K562 (cell line): Measurements from ENCODE around the gene WDR64. TPM values are rescaled to one million over a fixed set of nuclear protein-coding genes. Genes with fewer than 3 reads are reported as not detected.

Experiments
- CEBPG ChIP-seq, 3 experiments: fragments of 200-800 bp in 1 of 3; sonication (Bioruptor generic) in 1 of 3; sonication (generic) in 1 of 3; formaldehyde crosslinking in 1 of 3; IDR thresholded peaks in 2 of 3; conservative IDR thresholded peaks in 1 of 3; 2 replicates each; pipeline versions ENCODE4 v1.6.1 to v1.8.0; 2016 to 2022; ENCODE audit warnings: missing compliant biosample characterization in 2 of 3, missing genetic modification characterization in 2 of 3, mild to moderate bottlenecking in 1 of 3, missing genetic modification reagents in 1 of 3
- CREBBP ChIP-seq: IDR thresholded peaks from one replicate; pipeline ENCODE4 v1.6.1; 2012; ENCODE audit warnings: low read depth, mild to moderate bottlenecking, control low read depth, inconsistent platforms, low read length
- HNRNPH1 ChIP-seq: fragments of 200-400 bp; formaldehyde crosslinking; optimal IDR thresholded peaks from 2 replicates; pipeline ENCODE3; 2017; ENCODE audit warnings: low read depth, mild to moderate bottlenecking, low read length, moderate library complexity
- MYC ChIP-seq, 2 experiments: fragments of 250-450 bp in 1 of 2; sonication (Bioruptor Pico) in 1 of 2; IDR thresholded peaks; 2 replicates each; pipeline versions ENCODE4 v1.5.1 to v1.6.1; 2012 to 2021; ENCODE audit warnings: low read depth in 2 of 2, borderline replicate concordance in 1 of 2, improper control_type of control experiment in 1 of 2, low read length in 1 of 2, mild to moderate bottlenecking in 1 of 2, moderate library complexity in 1 of 2
- SMAD4 ChIP-seq: fragments of 250-450 bp; sonication (Bioruptor Pico); conservative IDR thresholded peaks from 2 replicates; pipeline ENCODE4 v1.8.0; 2021; ENCODE audit warnings: inconsistent platforms, mild to moderate bottlenecking, moderate library complexity
- polyA plus RNA-seq, 8 experiments: library from polyadenylated mRNA; depleted of rRNA in 4 of 8; stranded (reverse) in 5 of 8; unstranded in 3 of 8; fragments of >200 nt; fragmentation: Nextera tagmentation in 2 of 8; fragmentation: Illumina TruSeq in 1 of 8; extraction: Ambion mirVana in 2 of 8; extraction: Trizol in 1 of 8; gene quantifications; 2 replicates each; pipeline versions ENCODE4 v1.2.1 to v1.2.3, GENCODE V29; 2011 to 2014; ENCODE audit warnings: inconsistent platforms in 1 of 8, missing spikeins in 1 of 8
- total RNA-seq, 7 experiments: library from RNA; depleted of rRNA in 6 of 7; stranded (reverse); fragments of >200 nt in 6 of 7; fragmentation: Illumina TruSeq in 2 of 7; extraction: Trizol in 2 of 7; gene quantifications; 2 replicates each; pipeline versions ENCODE4 v1.2.1 to v1.2.3, GENCODE V29; 2011 to 2021; ENCODE audit warnings: low replicate concordance in 1 of 7
- TF ChIP-seq, protein P1 (sequence below), 2 experiments: fragments of 450-650 bp; IDR thresholded peaks; 2 replicates each; pipeline ENCODE4 v1.6.1; 2016; ENCODE audit warnings: mild to moderate bottlenecking in 2 of 2, borderline replicate concordance in 1 of 2, low read depth in 1 of 2, moderate library complexity in 1 of 2
- TF ChIP-seq, protein P2 (sequence below): fragments of 250-450 bp; sonication (Bioruptor Pico); IDR thresholded peaks from 2 replicates; pipeline ENCODE4 v1.4.0; 2020; ENCODE audit warnings: mild to moderate bottlenecking, moderate library complexity
- TF ChIP-seq, protein P3 (sequence below): fragments of 200-800 bp; sonication (Bioruptor generic); IDR thresholded peaks from 2 replicates; pipeline ENCODE4 v1.6.1; 2016; ENCODE audit warnings: missing genetic modification characterization, missing compliant biosample characterization

Gene WDR64
- total and polyA plus RNA-seq, 9 of the 15 experiments (the other 6 are each of a cell fraction or from before 2014, with no cell fraction given), result 0.06 to 0.29 (median 0.19) TPM; not detected in 5

DNA sequence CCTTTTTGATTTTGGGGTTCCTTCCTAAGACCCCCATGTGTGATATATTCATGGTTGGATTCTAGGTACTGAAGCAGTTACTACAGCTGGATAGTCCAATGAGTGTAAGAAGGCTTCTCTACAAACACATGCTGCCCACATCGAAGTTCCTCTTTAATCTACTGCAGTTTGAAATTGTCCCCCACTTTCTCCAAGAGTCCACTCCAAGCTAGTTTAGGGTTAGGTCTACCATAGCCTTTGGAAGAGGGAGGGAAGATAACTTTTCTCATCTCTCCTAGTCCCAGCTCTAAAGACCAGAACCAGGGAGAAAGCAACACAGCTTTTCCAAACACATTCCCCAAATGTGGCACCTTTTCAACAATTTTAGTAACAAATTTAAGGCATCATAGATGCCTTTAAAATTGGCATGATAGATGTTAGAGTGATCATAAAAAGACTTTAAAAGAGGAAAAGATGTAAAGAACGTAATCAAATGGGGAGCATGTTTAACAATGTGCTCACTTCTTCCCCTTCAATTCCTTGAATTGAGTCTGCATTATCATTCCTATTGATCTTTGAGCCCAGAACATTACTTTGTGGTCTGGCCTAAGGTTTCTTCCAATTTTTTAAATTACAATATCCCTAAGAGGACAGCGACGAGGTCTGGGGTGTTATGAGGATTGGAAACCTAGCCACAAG, 194.9 kb downstream of the WDR64 start (continued):
- TF ChIP-seq, protein P1, sequence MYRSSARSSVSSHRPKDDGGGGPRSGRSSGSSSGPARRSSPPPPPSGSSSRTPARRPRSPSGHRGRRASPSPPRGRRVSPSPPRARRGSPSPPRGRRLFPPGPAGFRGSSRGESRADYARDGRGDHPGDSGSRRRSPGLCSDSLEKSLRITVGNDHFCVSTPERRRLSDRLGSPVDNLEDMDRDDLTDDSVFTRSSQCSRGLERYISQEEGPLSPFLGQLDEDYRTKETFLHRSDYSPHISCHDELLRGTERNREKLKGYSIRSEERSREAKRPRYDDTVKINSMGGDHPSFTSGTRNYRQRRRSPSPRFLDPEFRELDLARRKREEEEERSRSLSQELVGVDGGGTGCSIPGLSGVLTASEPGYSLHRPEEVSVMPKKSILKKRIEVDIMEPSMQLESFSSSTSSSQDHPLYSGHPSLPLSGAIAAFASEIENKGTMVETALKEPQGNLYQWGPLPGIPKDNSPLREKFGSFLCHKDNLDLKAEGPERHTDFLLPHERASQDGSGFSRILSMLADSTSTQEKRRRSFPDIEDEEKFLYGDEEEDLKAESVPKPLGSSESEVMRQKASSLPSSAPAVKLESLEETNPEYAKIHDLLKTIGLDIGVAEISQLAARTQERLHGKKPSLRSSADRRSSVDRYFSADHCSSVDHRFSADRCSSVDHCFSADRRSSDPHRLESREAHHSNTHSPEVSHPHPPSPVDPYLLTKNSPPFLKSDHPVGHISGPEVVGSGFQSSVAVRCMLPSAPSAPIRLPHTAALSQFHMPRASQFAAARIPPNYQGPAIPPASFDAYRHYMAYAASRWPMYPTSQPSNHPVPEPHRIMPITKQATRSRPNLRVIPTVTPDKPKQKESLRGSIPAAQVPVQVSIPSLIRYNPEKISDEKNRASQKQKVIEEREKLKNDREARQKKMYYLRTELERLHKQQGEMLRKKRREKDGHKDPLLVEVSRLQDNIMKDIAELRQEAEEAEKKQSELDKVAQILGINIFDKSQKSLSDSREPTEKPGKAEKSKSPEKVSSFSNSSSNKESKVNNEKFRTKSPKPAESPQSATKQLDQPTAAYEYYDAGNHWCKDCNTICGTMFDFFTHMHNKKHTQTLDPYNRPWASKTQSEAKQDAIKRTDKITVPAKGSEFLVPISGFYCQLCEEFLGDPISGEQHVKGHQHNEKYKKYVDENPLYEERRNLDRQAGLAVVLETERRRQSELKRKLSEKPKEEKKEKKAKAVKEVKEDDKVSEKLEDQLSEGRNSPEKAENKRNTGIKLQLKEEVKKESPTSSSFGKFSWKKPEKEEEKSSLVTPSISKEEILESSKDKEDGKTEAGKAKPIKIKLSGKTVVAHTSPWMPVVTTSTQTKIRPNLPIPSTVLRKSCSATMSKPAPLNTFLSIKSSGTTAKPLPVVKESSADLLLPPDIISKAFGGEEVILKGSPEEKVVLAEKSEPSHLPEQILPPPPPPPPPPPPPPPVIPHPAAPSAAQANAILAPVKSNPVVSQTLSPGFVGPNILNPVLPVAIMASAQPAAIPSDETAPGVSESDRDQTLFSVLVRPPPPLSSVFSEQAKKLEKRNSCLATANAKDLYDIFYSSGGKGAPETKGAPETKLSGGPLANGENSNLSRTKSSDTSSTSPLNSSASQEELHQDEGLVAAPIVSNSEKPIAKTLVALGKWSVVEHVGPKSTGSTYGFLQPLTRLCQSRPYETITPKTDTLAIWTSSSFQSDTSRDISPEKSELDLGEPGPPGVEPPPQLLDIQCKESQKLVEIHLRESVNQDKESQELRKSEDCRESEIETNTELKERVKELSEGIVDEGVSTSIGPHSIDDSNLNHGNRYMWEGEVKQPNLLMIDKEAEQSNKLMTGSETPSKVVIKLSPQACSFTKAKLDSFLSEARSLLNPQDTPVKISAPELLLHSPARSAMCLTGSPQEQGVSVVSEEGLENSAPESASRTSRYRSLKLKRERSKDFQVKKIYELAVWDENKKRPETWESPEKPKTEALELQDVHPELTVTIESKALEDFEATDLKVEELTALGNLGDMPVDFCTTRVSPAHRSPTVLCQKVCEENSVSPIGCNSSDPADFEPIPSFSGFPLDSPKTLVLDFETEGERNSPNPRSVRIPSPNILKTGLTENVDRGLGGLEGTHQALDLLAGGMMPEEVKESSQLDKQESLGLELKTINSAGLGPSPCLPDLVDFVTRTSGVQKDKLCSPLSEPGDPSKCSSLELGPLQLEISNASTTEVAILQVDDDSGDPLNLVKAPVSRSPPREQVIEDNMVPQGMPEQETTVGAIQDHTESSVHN (IDR thresholded peaks at IDR 0.05; ENCODE audit: borderline replicate concordance in 1 of 2, low read depth in 1 of 2), result peak in 1 of 2 experiments; percentile 32; a peak in 1 of 4 replicates
- TF ChIP-seq CREBBP (no peak), MYC (IDR thresholded peaks at IDR 0.05; ENCODE audit: low read depth, low read length) (peak; percentile 29; the same call in 1 of the 2 replicates), MYC (CRISPR knock-in tag; IDR thresholded peaks at IDR 0.05; ENCODE audit: borderline replicate concordance, low read depth) (no peak), SMAD4 (peak; percentile 12; the same call in 1 of the 2 replicates), HNRNPH1 (no peak), CEBPG (CRISPR knock-in tag; IDR thresholded peaks at IDR 0.05) (no peak), CEBPG (tag; conservative IDR thresholded peaks at IDR 0.05 in 1 of 2, IDR thresholded peaks at IDR 0.05 in 1 of 2) (0 out of 4 replicates have a peak, but pooled peaks of 1 of the 2 experiments have one; percentile 8)
- TF ChIP-seq, protein P2, sequence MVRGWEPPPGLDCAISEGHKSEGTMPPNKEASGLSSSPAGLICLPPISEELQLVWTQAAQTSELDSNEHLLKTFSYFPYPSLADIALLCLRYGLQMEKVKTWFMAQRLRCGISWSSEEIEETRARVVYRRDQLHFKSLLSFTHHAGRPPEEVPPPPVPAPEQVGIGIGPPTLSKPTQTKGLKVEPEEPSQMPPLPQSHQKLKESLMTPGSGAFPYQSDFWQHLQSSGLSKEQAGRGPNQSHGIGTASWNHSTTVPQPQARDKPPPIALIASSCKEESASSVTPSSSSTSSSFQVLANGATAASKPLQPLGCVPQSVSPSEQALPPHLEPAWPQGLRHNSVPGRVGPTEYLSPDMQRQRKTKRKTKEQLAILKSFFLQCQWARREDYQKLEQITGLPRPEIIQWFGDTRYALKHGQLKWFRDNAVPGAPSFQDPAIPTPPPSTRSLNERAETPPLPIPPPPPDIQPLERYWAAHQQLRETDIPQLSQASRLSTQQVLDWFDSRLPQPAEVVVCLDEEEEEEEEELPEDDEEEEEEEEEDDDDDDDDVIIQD (CRISPR knock-in tag), result no peak
- TF ChIP-seq, protein P3, sequence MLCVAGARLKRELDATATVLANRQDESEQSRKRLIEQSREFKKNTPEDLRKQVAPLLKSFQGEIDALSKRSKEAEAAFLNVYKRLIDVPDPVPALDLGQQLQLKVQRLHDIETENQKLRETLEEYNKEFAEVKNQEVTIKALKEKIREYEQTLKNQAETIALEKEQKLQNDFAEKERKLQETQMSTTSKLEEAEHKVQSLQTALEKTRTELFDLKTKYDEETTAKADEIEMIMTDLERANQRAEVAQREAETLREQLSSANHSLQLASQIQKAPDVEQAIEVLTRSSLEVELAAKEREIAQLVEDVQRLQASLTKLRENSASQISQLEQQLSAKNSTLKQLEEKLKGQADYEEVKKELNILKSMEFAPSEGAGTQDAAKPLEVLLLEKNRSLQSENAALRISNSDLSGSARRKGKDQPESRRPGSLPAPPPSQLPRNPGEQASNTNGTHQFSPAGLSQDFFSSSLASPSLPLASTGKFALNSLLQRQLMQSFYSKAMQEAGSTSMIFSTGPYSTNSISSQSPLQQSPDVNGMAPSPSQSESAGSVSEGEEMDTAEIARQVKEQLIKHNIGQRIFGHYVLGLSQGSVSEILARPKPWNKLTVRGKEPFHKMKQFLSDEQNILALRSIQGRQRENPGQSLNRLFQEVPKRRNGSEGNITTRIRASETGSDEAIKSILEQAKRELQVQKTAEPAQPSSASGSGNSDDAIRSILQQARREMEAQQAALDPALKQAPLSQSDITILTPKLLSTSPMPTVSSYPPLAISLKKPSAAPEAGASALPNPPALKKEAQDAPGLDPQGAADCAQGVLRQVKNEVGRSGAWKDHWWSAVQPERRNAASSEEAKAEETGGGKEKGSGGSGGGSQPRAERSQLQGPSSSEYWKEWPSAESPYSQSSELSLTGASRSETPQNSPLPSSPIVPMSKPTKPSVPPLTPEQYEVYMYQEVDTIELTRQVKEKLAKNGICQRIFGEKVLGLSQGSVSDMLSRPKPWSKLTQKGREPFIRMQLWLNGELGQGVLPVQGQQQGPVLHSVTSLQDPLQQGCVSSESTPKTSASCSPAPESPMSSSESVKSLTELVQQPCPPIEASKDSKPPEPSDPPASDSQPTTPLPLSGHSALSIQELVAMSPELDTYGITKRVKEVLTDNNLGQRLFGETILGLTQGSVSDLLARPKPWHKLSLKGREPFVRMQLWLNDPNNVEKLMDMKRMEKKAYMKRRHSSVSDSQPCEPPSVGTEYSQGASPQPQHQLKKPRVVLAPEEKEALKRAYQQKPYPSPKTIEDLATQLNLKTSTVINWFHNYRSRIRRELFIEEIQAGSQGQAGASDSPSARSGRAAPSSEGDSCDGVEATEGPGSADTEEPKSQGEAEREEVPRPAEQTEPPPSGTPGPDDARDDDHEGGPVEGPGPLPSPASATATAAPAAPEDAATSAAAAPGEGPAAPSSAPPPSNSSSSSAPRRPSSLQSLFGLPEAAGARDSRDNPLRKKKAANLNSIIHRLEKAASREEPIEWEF, result 0 out of 2 replicates have a peak, but pooled peaks have one; percentile 56
